NCI-H1105 (cell line): ENCODE results near the gene SRPRA.

Experiments used
- DNase-seq: peaks from one replicate; lab custom pipeline; 2025; lab: John Stamatoyannopoulos, UW

SRPRA gene

DNA sequence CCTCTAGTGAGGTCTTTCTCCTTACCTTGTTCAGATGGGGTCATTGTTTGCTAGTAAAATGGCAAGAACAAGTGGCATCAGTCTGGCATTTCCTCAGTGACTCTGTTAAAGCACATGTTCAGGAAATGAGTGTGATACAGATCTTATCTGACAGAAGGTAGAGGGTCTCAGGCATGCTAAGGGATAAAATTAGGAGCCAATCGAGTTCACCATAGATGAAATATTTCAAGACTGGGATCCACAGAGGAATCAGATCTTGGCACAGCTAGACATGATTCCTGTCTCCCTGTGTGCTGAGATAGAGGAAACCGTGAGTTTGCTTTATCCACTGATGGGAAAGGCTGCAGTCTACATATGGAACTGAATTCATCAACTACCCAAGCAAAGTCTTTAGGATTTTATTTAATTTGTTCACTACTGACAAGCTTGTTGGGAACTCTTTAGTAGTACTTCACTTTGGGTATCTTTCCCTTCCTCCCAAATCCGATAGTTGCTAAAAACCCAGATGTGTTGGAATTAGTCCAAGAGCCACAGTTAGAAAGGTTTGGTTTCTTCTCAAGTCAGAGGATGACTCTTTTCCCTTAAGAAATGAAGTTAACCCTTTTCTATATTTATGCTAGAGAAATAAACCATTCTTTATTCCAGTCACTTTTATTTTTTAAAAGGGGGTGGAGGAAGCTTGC is 38.7 kb downstream of the SRPRA start:
- DNase-seq = no peak

DNA sequence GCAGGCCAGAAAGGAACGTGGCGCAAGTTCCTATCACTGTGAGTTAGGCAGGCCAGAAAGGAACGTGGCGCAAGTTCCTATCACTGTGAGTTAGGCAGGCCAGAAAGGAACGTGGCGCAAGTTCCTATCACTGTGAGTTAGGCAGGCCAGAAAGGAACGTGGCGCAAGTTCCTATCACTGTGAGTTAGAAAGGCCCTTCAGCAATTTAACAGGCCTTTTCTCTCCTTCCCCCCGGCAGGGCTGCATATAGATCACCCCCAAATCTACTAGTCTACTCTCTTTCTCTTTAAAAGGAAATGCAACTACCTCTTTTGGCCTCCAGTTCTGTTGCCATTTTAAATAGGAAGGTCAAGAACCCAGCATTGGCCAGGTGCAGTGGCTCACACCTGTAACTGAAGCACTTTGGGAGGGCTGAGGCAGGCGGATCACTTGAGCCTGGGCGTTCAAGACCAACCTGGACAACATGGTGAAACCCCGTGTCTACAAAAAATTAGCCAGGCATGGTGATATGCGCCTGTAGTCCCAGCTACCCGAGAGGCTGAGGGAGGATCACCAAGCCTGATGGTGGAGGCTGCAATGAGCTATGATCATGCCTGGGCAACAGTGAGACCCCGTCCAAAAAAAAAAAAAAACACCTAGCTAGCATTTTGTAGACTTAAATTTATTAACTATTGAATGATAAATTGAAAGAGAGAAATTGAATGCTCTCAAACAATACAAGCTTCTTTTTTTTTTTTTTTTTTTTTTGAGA is 42.2 kb downstream of the SRPRA start:
- DNase-seq = no peak

DNA sequence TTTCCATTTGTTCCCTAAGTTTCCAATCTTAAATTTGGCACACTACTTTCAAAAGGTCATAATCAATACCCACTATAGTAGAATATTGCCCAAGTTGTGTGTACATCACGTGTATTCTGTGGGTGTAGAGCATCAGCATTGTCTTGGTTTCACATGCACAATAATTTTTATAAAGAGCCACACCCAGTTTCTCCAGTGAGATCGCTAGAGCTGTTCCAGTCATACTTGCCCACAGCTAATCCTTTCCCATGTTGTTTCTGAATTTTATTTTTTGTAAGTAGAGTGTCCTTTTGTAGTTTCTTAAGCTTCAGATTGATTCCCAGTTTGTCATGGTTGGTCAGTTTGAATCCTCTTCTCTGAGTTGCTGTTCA is 43.4 kb downstream of the SRPRA start:
- DNase-seq = no peak

DNA sequence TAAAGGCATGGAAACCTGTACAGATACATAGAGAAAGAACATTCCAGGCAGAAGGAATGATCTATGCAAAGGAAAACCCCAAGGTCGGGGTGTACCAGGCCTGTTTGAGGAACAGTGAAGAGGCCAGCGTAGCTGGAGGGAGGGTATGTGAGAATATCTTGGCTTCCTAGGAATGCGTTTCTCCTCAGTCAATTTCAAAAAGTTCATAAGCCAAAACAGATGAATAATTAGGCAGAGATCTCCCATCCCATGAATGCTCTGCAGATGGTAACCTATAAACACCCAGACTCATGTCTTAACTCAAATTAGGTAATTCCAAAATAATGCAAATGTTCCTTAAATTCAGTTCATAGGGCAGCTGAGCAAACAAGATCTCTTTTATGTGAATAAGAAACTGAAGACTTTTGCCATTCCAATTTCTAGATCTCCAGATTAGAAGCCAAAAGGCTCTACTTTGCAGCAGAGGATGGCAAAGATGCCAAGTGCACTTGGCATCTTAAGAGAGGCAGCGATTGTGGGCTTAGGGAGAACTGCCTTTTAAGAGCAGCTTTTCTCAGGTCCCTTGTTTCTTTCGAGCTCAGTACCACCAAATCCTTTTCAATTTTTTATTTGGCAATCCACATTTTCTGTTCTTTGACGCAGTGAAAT is 43.9 kb downstream of the SRPRA start:
- no peak for DNase-seq

DNA sequence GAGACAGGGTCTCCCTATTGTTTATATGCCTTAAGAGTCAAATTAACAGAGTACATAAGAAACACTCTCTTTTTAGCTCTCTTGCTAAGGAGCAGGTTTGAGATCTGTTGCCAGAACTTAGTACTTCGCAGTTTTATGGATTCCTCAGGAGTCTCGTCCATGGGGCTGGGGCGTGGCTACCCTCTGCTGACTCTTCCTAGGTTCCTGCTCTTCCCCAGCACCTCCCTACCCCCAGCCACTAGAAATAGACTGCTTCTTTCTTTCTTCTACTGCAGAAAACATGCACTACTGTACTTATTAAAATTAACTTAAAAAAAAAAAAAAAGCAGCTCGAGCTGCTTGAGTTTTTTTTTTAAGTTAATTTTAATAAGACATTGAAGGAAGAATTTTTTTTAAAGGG is 49.1 kb downstream of the SRPRA start:
- DNase-seq = no peak

DNA sequence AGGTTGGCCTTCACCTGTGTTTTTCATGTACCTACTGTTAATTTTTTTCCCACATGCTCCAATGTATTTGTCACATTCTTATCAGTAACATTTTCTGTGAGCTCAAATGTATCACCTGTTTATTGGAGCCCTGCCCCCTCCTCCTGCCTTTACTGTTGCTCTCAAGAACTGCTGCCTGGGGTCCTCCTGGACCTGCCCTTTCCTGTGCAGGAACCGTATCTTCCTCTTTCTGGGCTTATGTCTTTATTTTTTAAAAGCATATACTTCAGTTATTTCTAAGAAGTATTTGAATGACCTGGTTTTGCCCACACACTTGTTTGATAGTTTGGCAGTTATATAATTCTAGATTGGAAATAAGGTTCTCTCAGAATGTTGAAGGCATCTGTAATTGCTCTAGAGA is 51.2 kb downstream of the SRPRA start:
- DNase-seq = no peak

DNA sequence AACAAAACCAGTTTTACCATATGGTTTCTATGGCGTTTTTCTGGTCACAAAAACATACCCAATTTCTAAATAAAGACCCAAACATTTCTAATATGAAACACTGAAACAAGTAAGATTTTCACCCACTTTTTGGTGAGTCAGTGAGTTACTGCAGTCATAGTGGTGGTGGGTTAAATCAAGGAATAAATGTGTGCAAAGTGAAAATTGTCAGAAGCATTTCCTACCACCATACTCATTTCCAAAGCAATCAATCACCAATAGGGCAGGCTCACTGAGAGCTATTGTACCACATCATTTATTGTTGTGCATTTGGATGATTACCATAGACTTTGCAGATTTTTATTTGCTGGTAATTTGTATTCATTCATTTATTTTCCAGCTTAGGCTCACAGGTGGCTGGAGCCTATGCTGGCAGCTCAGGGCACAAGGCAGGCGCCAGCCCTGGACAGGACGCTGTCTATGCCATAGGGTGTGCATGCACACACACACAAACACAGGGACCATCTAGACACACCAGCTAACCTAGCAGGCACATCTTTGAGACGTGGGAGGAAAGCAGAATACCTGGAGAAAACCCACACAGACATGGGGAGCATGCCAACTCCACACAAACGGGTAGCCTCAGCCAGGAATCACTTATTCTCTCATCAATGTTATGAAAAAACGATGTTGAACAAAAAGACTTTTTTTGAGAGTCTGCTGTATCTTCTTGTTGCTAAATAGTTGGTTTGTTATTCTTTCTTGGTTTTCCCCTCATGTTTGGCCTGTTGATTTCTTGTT is 52.0 kb downstream of the SRPRA start:
- no peak for DNase-seq

DNA sequence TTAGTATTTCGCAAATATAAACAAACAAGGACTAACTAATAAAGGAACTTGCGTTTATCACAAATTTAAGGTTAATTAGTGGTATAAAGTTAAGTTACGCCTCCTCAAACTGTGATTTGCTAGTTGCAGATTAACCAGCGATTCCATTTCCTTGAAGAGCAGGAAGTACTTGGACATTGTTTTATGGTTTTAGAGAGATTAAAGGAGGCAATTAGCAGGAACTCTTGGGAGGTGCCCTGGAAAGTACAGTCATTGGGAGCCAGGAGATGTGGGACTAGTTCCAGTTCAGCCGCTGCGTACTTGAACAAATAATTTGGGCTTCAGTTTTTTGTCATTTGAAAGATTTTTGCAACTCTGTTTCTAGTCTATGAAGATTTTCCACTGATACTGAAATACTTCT is 53.9 kb downstream of the SRPRA start:
- no peak for DNase-seq

DNA sequence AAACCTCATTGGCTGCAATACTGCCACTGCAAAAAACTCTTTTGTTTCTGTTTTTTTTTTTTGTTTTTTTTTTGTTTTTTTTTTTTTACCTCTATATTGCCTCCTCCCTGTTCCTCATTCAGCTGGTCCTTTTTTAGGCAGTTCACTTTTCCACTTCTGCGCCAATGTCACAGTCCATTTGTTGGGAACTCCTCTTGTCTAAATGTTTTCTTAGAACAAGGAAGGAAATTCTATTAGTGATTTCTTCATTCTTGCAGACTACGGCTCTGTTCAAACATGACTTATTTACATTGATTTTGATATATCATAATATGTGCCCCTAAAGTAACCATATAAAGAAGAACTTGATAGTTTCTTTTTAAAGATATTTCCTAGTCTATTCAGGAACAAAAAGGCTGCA is 54.3 kb downstream of the SRPRA start:
- no peak for DNase-seq
